ENCODE measurements around the gene GSTM5. TPM values are rescaled to one million over a fixed set of nuclear protein-coding genes. Genes with fewer than 3 reads are reported as not detected.

The GSTM5 gene
- total RNA-seq, 2 experiments from 2014 or later: not detected

- intact Hi-C loops (cut with micrococcal nuclease; ENCODE audit: unreplicated experiment): no loop called here
- CTCF ChIA-PET (ENCODE audit: unreplicated experiment): no interaction called here
Measured at GRCh38 chr1:109713636-109714035, 1.6 kb downstream of the GSTM5 start.

GRCh38 chr1:109714661-109715372 is 2.8 kb downstream of the GSTM5 start:
- Histone ChIP-seq H3K9me2 (ENCODE audit: insufficient read depth, low read length) (no peaks in the 10 kb centered on the region), H3K4me2 (ENCODE audit: low read length) (no peak overlapping the region), H3K27ac (ENCODE audit: low read depth, low read length, poor library complexity, severe bottlenecking) (no peak overlapping the region), H3K79me2 (ENCODE audit: insufficient read depth, low read depth, low read length) (no peaks in the 10 kb centered on the region), H2AFZ (ENCODE audit: low read length) (no peak overlapping the region), H3K4me3 (ENCODE audit: low read depth, low read length, poor library complexity, severe bottlenecking) (no peak overlapping the region), H3K4me1 (ENCODE audit: insufficient read depth, low read length, poor library complexity, severe bottlenecking) (no peaks in the 10 kb centered on the region), H3K9me3 (ENCODE audit: low read length) (no peaks in the 10 kb centered on the region), H3K36me3 (ENCODE audit: insufficient read depth, low read length) (no peaks in the 10 kb centered on the region), H4K20me1 (ENCODE audit: insufficient read depth, low read length) (no peaks in the 10 kb centered on the region)
- DNase-seq (ENCODE audit: low spot score): no peak
- POLR2A ChIA-PET: no interaction called here
- no TSS peak for BruUV-seq (replicated peaks)
- intact Hi-C loops (cut with micrococcal nuclease; ENCODE audit: unreplicated experiment): no loop called here
- CTCF ChIA-PET (ENCODE audit: unreplicated experiment): no interaction called here
- TF ChIP-seq CTCF (conservative IDR thresholded peaks at IDR 0.05; ENCODE audit: low read length): no peak
- TF ChIP-seq EZH2phosphoT487 (IDR thresholded peaks at IDR 0.05; ENCODE audit: borderline replicate concordance, low read depth, low read length): no peak

More at GRCh38 chr1:109713636-109714035, 1.6 kb downstream of the GSTM5 start:
- no peaks in the 10 kb centered on the region for H3K4me1 ChIP-seq (ENCODE audit: insufficient read depth, low read length, poor library complexity, severe bottlenecking)
- DNase-seq (ENCODE audit: low spot score): no peak
- BruUV-seq (replicated peaks): no TSS peak
- no peaks in the 10 kb centered on the region for H3K9me2 ChIP-seq (ENCODE audit: insufficient read depth, low read length)
- no peak overlapping the region for H3K4me3 ChIP-seq (ENCODE audit: low read depth, low read length, poor library complexity, severe bottlenecking)
- no peaks in the 10 kb centered on the region for H4K20me1 ChIP-seq (ENCODE audit: insufficient read depth, low read length)
- POLR2A ChIA-PET: interaction anchor here (0.6 kb wide), 1 partner anchor 37 kb away, joined by 3 read pairs; no protein-coding TSS in a partner anchor
- TF ChIP-seq EZH2phosphoT487 (IDR thresholded peaks at IDR 0.05; ENCODE audit: borderline replicate concordance, low read depth, low read length) (no peak), CTCF (conservative IDR thresholded peaks at IDR 0.05; ENCODE audit: low read length) (no peak)
- no peaks in the 10 kb centered on the region for H3K9me3 ChIP-seq (ENCODE audit: low read length)
- no peak overlapping the region for H2AFZ ChIP-seq (ENCODE audit: low read length)
- H3K79me2 ChIP-seq (ENCODE audit: insufficient read depth, low read depth, low read length): no peaks in the 10 kb centered on the region
- no peak overlapping the region for H3K4me2 ChIP-seq (ENCODE audit: low read length)
- no peaks in the 10 kb centered on the region for H3K36me3 ChIP-seq (ENCODE audit: insufficient read depth, low read length)
- no peak overlapping the region for H3K27ac ChIP-seq (ENCODE audit: low read depth, low read length, poor library complexity, severe bottlenecking)

GRCh38 chr1:109716121-109716520 is 4.1 kb downstream of the GSTM5 start:
- Histone ChIP-seq H4K20me1 (ENCODE audit: insufficient read depth, low read length) (no peaks in the 10 kb centered on the region), H3K36me3 (ENCODE audit: insufficient read depth, low read length) (no peaks in the 10 kb centered on the region), H3K9me3 (ENCODE audit: low read length) (no peaks in the 10 kb centered on the region), H3K9me2 (ENCODE audit: insufficient read depth, low read length) (no peaks in the 10 kb centered on the region), H2AFZ (ENCODE audit: low read length) (no peak overlapping the region), H3K27ac (ENCODE audit: low read depth, low read length, poor library complexity, severe bottlenecking) (no peak overlapping the region), H3K4me3 (ENCODE audit: low read depth, low read length, poor library complexity, severe bottlenecking) (no peak overlapping the region), H3K4me2 (ENCODE audit: low read length) (no peak overlapping the region), H3K4me1 (ENCODE audit: insufficient read depth, low read length, poor library complexity, severe bottlenecking) (no peaks in the 10 kb centered on the region), H3K79me2 (ENCODE audit: insufficient read depth, low read depth, low read length) (no peaks in the 10 kb centered on the region)
- intact Hi-C loops (cut with micrococcal nuclease; ENCODE audit: unreplicated experiment): no loop called here
- TF ChIP-seq EZH2phosphoT487 (IDR thresholded peaks at IDR 0.05; ENCODE audit: borderline replicate concordance, low read depth, low read length): no peak
- no peak for TF ChIP-seq CTCF (conservative IDR thresholded peaks at IDR 0.05; ENCODE audit: low read length)
- ChIA-PET POLR2A (no interaction called here), CTCF (ENCODE audit: unreplicated experiment) (no interaction called here)
- no TSS peak for BruUV-seq (replicated peaks)
- DNase-seq (ENCODE audit: low spot score): no peak

Measured in OCI-LY7 (cell line).